VCaP (cell line): ENCODE results near the gene TPMT.
A peak's percentile ranks its signal among the peaks of the same experiment; 100 is the strongest.
"Not testable (repeated sequence)": the region's sequence is repeated elsewhere in the genome, so short reads cannot be mapped to it uniquely, and the experiment has no call there.

Experiments
- H3K27ac ChIP-seq: fragments of 450-650 bp; 2 replicates; pipeline ENCODE4 v1.5.1; 2017
- TF ChIP-seq, protein P1 (sequence below): fragments of 450-650 bp; conservative IDR thresholded peaks from 2 replicates; pipeline ENCODE4 v1.5.1; 2017; ENCODE audit warnings: mild to moderate bottlenecking, moderate library complexity

Gene TPMT

DNA sequence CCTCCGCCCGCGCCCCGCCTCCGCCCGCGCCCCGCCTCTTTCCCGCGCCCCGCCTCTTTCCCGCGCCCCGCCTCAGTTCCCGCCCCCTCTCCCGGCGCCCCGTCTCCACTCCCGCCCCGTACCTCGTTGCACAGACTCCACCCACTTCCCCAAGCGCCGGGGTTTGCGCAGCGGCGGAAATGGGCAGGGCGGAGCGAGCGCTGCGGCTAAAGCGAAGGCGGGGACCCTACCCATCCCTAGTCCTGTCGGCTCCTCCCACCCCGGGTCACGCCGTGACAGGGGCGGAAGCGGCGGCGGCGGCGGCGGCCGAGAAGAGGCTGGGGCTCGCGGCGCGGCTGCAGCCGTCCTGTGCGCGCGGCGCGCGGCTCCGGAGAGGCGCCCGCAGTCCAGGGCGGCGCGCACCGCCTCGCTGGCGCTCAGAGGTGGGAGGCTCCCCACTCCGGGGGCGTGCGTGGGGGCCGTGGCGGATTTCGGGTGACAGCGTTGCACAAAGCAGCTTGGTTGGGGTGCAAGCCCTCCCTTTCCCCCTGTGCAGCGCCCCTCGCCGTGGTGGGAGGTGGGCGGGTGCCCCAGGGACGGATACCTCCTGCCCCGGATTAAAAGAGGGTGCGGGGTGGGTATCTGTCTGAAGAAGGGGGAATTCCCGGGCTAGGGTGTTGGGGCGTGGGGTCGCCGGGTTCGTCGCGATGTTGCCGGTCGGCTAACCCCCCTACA lies 430 bp upstream of the TPMT start, which contains the start of gene KDM1B:
Gene KDM1B, plus strand, starts transcription at position 273 of the 714 bp plus-strand sequence. CDS start 4,474 bp downstream, outside the sequence.
- H3K27ac ChIP-seq, result peak within 1 kb of the TSS; percentile 57
- TF ChIP-seq, protein P1, sequence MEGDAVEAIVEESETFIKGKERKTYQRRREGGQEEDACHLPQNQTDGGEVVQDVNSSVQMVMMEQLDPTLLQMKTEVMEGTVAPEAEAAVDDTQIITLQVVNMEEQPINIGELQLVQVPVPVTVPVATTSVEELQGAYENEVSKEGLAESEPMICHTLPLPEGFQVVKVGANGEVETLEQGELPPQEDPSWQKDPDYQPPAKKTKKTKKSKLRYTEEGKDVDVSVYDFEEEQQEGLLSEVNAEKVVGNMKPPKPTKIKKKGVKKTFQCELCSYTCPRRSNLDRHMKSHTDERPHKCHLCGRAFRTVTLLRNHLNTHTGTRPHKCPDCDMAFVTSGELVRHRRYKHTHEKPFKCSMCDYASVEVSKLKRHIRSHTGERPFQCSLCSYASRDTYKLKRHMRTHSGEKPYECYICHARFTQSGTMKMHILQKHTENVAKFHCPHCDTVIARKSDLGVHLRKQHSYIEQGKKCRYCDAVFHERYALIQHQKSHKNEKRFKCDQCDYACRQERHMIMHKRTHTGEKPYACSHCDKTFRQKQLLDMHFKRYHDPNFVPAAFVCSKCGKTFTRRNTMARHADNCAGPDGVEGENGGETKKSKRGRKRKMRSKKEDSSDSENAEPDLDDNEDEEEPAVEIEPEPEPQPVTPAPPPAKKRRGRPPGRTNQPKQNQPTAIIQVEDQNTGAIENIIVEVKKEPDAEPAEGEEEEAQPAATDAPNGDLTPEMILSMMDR, result no peak

DNA sequence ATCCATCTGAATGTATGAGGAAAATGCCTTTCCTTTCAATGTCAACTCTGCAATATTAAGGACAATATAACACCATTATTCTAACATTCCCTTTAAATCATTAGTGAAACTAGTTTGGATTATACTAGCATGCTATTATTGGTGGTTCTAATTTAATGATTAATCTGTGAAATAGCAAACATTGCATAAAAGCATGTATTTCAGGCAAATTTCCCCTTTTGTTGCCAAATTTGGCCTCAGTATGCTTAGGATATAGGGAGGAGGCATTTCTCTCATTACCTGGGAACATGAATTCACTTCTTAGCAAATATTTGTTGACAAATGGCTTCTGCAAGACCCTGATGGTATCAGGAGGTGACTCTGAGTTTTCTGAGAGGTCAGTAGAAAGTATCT lies 1.6 kb downstream of the TPMT start:
- H3K27ac ChIP-seq, result no peak overlapping the region

GRCh38 chr6:18151801-18152200 lies 3.1 kb downstream of the TPMT start:
- no peak overlapping the region for H3K27ac ChIP-seq
- TF ChIP-seq, protein P1, result no peak

More for the DNA sequence above, 1.6 kb downstream of the TPMT start:
- TF ChIP-seq, protein P1, result no peak

- not testable (repeated sequence) for H3K27ac ChIP-seq
These were observed 3.5 kb downstream of the TPMT start for GRCh38 chr6:18151391-18151790.

GRCh38 chr6:18148304-18149025 lies 6.4 kb downstream of the TPMT start:
- no peak overlapping the region for H3K27ac ChIP-seq
- TF ChIP-seq, protein P1, result no peak

- TF ChIP-seq, protein P1, result no peak
- no peak overlapping the region for H3K27ac ChIP-seq
These were observed 7.3 kb downstream of the TPMT start for GRCh38 chr6:18147616-18148015.

- H3K27ac ChIP-seq, result no peak overlapping the region
- TF ChIP-seq, protein P1, result no peak
These were observed 7.7 kb downstream of the TPMT start for GRCh38 chr6:18147160-18147559.

- TF ChIP-seq, protein P1, result no peak
- H3K27ac ChIP-seq, result no peak overlapping the region
These were observed 12.4 kb downstream of the TPMT start for GRCh38 chr6:18142591-18142861.
